CD4-positive, alpha-beta T cell treated with Interferon gamma for 1 hour (primary cell): ENCODE results near the gene GNL1.
"Not testable (repeated sequence)": the region's sequence is repeated elsewhere in the genome, so short reads cannot be mapped to it uniquely, and the experiment has no call there.

ENCODE experiments used
- DNase-seq: peaks from one replicate; pipeline ENCODE4 v3.0.0-alpha.2; 2020

GNL1 gene

GRCh38 chr6:30565772-30566171 lies 9.5 kb upstream of the GNL1 start:
- DNase-seq, result no peak

DNA sequence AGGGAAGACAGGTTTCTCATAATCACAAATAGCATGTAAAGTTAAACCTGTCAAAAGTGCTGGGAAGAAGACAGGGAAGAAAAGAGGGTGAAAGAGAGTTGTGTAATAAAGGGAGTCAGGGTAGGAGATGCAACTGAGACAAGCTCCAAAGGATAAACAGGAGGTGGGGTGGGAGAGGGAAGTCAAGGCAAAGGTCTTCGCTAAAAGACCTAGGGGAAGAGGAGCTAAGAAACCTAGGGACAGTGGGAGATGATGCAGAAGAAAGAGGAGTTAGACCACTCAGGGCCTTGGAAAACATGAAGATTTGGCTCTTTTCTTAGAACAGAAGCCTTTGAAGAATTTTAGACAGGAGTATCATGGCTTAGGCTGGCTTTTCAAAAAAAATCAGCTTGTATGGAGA lies 7.8 kb upstream of the GNL1 start:
- no peak for DNase-seq

DNA sequence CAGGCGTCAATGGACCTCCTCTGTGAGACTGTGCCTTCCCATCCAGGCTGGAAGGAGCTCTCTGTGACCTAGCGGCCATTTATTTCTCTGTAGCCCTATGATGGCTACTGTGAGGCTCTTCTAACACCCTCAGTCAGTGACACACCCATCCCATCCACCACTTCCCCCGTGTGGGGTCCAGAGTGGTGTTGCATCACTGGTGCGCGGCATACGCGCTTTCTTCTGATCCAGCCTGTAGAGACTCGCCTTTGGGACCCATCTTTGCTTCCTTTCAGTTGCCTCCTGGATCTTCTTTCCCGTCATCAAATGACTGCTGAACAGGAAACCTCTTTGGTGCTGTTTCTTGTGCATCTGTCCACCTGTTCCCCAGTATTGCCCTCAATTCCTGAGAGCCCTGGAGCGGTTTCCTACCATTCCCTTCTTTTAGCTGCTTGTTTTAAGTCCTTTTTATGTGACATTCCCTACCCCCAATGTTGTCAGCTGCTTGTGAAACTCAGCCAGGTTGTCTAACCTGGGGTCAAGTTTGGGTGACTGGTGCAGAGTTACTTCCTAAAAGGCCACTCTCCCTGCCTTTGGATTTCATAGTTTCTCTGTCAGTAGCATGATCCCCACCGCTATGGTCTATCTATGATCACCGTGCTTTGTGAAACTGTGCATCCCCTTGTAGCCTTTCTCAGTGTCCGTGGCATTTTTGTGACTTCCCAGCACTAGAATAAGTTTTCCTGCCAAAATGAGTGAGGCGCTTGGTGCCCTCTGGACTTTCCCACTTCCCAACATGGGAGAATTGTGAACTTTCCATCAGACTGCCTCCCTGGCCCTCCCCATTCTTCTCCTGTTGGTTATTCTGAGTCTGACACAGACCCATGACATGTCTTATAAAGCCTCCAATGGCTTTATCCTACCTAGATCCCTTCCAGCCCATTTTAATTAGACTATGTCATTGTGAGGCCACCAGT lies 6.5 kb upstream of the GNL1 start:
- no peak for DNase-seq

- DNase-seq, result no peak
Measured at GRCh38 chr6:30560930-30561329, 4.6 kb upstream of the GNL1 start.

DNA sequence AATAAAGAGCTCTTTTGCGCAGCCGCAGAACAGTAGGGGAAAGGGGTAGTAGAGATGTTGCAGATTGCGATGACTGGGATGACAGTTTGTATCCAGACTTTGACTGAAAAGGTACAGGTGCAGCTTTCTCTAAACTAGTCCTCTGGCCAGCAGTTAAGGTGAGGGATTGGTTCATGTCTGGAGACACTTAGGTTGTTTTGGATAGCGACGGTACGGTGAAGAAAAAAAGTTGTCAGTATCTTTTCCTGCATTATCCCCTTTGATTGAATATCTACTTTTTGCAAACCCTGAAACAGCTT lies 1.3 kb upstream of the GNL1 start:
- no peak for DNase-seq

- peak; percentile 92 for DNase-seq
Measured at GRCh38 chr6:30556906-30557682, 805 bp upstream of the GNL1 start, which contains the start of gene PRR3. PRR3 (plus strand) TSS chr6:30557295; CDS start chr6:30557345, 50 bp downstream.

DNA sequence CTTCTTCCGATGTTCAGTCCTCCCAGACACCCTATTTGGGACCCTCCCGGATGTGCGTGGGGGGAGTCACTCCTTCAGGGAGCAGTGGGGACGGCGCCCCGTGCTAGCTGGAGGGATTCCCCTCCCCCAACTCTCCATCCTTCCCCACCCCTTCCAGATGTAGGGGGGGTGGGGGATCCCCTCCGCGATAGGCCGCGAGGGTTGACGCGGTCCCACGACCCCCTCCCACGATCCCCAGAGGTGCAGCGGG lies 548 bp downstream of the GNL1 start:
- DNase-seq, result no peak

- DNase-seq, result no peak
Measured at GRCh38 chr6:30554962-30555815, 1.1 kb downstream of the GNL1 start.

GRCh38 chr6:30554404-30554803 lies 1.9 kb downstream of the GNL1 start:
- DNase-seq, result no peak

- no peak for DNase-seq
Measured at GRCh38 chr6:30548375-30548774, 7.9 kb downstream of the GNL1 start.

DNA sequence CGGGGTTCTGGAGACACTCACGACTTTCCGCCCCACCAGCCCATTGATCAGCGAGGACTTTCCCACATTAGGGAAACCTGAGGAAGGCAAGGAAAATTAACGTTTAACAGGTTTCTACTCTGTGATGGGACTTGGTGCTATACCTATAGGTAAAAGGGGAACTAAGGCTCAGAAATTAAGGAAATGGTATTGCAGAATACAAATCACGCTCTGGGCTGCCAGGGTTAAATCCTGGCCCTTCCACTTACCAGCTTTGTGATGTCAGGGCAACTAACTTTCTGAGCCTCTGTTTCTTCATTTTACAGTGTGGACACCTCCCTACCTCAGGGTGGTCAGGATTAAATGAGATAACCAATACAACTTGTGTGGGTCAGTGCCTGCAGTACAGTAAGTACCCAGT lies 8.8 kb downstream of the GNL1 start:
- DNase-seq, result no peak

DNA sequence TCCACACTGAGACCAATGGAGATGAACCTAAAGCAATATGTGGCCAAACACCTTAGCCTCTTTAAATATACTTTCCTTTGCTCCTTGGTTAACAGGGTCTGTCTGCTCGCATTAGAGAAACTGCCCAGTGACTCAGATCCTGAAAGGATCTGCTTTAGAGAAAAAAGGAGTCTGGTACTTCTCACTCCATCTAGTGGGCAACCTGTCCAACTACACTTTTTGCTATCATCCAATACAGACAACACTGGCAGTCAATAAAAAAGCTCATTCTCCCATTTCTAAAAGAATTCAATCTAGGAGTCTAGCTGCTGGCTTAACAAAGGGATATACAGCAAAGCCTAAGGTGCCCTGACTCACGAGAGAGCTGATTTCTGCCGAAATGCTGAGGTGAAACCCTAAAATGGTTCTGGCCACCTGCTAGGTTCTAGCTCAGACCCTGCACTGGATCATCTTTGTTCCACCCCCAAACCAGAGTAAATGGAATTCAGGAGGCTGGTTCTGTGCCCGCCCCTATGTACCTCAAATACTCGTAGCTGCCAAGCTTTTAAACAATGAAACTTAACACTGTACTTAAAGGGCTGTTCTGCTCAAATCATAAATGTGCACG lies 11.5 kb downstream of the GNL1 start:
- DNase-seq, result no peak

DNA sequence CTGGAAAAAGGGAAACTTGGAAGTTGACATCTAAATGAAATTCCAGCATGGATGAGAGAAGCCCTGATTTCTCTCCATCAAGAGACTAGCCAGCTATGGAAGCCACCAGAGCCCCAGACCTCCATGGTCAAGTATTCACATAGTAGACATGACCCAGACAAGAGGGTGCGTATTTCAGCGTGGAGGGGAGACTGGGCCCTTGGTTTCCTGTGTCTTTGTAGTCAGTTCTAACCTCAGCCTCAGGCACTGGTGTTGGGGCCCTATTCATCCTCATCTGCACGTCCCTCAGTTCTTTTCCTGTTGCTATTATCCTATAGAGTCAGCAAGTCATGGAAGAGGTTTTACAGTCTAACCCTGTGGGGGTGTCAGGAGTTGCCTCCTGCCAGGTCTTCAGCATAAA lies 12.5 kb downstream of the GNL1 start:
- DNase-seq, result peak; percentile 19

GRCh38 chr6:30542915-30543314 lies 13.4 kb downstream of the GNL1 start:
- no peak for DNase-seq

GRCh38 chr6:30542404-30542725 lies 13.9 kb downstream of the GNL1 start:
- peak; percentile 51 for DNase-seq

DNA sequence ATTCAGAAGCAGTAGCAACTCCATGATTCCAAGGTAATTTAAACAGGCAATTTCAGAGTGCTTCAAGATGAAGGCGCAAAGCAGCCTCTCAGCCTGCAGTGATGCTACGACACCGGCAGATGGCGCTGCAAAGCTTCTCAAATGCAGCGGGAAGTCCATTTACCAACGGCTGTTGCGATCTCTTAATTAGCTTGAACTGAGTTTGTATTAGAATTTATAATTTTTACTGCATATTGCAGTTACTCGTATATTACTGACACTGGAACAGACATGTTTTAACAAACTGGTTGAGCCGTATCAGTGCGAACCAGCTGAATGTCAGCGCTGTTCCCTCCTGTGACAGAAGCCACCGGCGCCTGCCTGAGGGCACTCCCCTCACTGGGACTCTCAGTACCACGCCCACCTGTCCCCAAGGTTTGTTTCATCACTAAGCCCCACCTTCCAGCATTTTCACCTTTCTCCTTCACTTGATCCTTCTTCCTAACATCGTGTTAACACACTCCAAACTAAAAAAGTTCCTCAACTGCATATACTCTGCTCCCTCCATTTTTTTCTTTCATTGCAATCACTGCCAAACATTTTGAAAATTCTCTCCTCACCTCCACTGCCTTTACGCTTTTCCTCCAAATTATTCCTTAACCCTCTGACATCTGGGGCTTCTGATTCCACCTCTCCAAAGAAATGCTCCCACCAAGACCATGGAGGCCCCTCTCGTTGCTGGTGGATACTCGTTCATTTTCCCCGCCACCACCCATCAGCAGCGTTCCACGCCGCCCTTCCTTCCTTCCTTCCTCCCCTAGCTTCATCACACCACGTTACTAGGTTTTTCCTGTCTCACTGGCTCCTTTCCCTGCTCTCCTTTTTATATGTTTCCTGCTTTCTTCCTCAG lies 14.5 kb downstream of the GNL1 start:
- peak; percentile 80 for DNase-seq

- DNase-seq, result no peak
Measured at GRCh38 chr6:30537931-30538330, 18.4 kb downstream of the GNL1 start.

GRCh38 chr6:30533460-30534294 lies 22.6 kb downstream of the GNL1 start:
- no peak for DNase-seq

- DNase-seq, result no peak
Measured at GRCh38 chr6:30530014-30530413, 26.3 kb downstream of the GNL1 start.

DNA sequence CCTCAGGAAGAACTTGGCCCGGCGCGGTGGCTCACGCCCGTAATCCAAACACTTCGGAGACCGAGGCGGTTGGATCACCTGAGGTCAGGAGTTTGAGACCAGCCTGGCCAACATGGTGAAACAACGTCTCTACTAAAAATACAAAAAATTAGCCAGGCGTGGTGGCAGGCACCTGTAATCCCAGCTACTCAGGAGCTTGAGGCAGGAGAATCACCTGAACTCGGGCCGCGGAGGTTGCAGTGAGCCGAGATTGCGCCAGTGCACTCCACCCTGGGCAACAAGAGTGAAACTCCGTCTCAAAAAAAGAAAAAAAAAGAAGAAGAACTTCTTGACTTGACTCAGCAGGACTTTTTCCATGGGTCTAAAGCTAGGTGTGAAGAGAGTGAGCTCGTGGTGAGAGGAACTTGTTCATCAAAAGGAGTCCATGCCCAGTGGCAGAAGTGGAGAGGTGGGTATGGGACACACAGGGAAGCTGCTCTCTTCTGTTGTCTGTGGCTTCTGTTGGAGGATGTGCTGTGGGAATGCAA lies 26.9 kb downstream of the GNL1 start:
- peak; percentile 20 for DNase-seq

DNA sequence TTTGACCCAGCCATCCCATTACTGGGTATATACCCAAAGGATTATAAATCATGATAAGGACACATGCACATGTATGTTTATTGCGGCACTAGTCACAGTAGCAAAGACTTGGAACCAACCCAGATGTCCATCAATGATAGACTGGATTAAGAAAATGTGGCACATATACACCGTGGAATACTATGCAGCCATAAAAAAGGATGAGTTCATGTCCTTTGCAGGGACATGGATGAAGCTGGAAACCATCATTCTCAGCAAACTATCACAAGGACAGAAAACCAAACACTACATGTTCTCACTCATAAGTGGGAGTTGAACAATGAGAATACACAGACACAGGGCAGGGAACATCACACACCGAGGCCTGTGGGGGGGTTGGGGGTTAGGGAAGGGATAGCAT lies 29.8 kb downstream of the GNL1 start:
- DNase-seq, result not testable (repeated sequence)
